Upper lobe of left lung (tissue), 4 donors: ENCODE measurements around the gene ANXA2.

Experiments used
- EP300 ChIP-seq, 4 donors: sonication (generic); formaldehyde crosslinking; IDR thresholded peaks; one replicate each; pipeline ENCODE4 v1.5.1; 2017; ENCODE audit warnings: antibody characterized with exemption in 4 of 4, control low read depth in 2 of 4
- POLR2A ChIP-seq, 4 donors: fragments of 450-650 bp; IDR thresholded peaks; one replicate each; pipeline ENCODE4 v1.5.1; 2016 to 2017; ENCODE audit warnings: antibody characterized with exemption in 4 of 4, mild to moderate bottlenecking in 2 of 4
- POLR2AphosphoS5 ChIP-seq, 2 donors: sonication (generic); formaldehyde crosslinking; IDR thresholded peaks; one replicate each; pipeline ENCODE4 v1.5.1; 2017; ENCODE audit warnings: antibody characterized with exemption in 2 of 2
- TF ChIP-seq, protein P1 (sequence below), 6 experiments: fragments of 450-650 bp in 4 of 6; fragments of 200-600 bp in 2 of 6; sonication (generic) in 2 of 6; IDR thresholded peaks; one replicate each; pipeline ENCODE4 v1.5.1; 2016 to 2019; ENCODE audit warnings: antibody characterized with exemption in 6 of 6

DNA sequence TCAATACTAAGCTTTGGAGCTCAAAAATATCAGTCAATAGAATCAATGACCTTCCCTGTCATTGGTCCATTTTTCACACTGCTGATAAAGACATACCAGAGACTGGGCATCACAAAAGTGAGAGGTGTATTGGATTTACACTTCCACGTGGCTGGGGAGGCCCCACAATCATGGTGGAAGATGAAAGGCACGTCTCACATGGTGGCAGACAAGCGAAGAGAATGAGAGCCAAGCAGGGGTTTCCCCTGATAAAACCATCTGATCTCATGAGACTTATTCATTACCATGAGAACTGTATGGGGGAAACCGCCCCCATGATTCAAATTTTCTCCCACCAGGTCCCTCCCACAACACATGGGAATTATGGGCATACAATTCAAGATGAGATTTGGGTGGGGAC lies 81.9 kb downstream of the ANXA2 start:
- TF ChIP-seq, protein P1, sequence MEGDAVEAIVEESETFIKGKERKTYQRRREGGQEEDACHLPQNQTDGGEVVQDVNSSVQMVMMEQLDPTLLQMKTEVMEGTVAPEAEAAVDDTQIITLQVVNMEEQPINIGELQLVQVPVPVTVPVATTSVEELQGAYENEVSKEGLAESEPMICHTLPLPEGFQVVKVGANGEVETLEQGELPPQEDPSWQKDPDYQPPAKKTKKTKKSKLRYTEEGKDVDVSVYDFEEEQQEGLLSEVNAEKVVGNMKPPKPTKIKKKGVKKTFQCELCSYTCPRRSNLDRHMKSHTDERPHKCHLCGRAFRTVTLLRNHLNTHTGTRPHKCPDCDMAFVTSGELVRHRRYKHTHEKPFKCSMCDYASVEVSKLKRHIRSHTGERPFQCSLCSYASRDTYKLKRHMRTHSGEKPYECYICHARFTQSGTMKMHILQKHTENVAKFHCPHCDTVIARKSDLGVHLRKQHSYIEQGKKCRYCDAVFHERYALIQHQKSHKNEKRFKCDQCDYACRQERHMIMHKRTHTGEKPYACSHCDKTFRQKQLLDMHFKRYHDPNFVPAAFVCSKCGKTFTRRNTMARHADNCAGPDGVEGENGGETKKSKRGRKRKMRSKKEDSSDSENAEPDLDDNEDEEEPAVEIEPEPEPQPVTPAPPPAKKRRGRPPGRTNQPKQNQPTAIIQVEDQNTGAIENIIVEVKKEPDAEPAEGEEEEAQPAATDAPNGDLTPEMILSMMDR (IDR thresholded peaks at IDR 0.05): no peak
- TF ChIP-seq POLR2A (IDR thresholded peaks at IDR 0.05) (no peak), EP300 (IDR thresholded peaks at IDR 0.05) (no peak), POLR2AphosphoS5 (IDR thresholded peaks at IDR 0.05) (no peak)
